Measurements from ENCODE around the gene CEND1. TPM values are rescaled to one million over a fixed set of nuclear protein-coding genes. Genes with fewer than 3 reads are reported as not detected.

The CEND1 gene
- total and polyA plus RNA-seq, 2 of the 13 experiments (the other 11 are each of a cell fraction or from before 2014, with no cell fraction given) = not detected

- 0 out of 2 replicates have a peak, but pooled peaks have one; percentile 24 for TF ChIP-seq ZBTB4 (CRISPR knock-in tag; IDR thresholded peaks at IDR 0.05; ENCODE audit: borderline replicate concordance)
- TF ChIP-seq BRCA1 (CRISPR knock-in tag; IDR thresholded peaks at IDR 0.05) = no peak
- no peak for TF ChIP-seq ZMYM2 (CRISPR knock-in tag; IDR thresholded peaks at IDR 0.05)
- TF ChIP-seq MEIS1 (CRISPR knock-in tag; IDR thresholded peaks at IDR 0.05; ENCODE audit: borderline replicate concordance) = peak; percentile 49; the same call in 1 of the 2 replicates
- no peak for TF ChIP-seq PPARG (CRISPR knock-in tag; conservative IDR thresholded peaks at IDR 0.05)
- no peak for TF ChIP-seq PBX3 (CRISPR knock-in tag; IDR thresholded peaks at IDR 0.05; ENCODE audit: borderline replicate concordance)
- TF ChIP-seq ZNF710 (CRISPR knock-in tag; IDR thresholded peaks at IDR 0.05; ENCODE audit: borderline replicate concordance) = 0 out of 2 replicates have a peak, but pooled peaks have one; percentile 34
- TF ChIP-seq ZNF333 (CRISPR knock-in tag; IDR thresholded peaks at IDR 0.05; ENCODE audit: borderline replicate concordance) = peak; percentile 25; the same call in 1 of the 2 replicates
- TF ChIP-seq ZNF570 (CRISPR knock-in tag; IDR thresholded peaks at IDR 0.05; ENCODE audit: borderline replicate concordance) = no peak
- TF ChIP-seq BCL3 (CRISPR knock-in tag; IDR thresholded peaks at IDR 0.05) = no peak
- TF ChIP-seq PHF21A (CRISPR knock-in tag; IDR thresholded peaks at IDR 0.05) = 0 out of 2 replicates have a peak, but pooled peaks have one; percentile 4
- no peak for TF ChIP-seq AFF4 (CRISPR knock-in tag; IDR thresholded peaks at IDR 0.05)
- TF ChIP-seq ZBTB25 (CRISPR knock-in tag; IDR thresholded peaks at IDR 0.05) = no peak
These were observed 40.0 kb upstream of the CEND1 start (continued) for GRCh38 chr11:829847-830294.

Data from HepG2 (cell line).